Lung (tissue), 12 donors: ENCODE data around the gene EGLN3. TPM values are rescaled to one million over a fixed set of nuclear protein-coding genes. Genes with fewer than 3 reads are reported as not detected.

ENCODE experiments used
- ATAC-seq: fragments of 200-7000 bp; cut with Tn5 transposase; one replicate; pipeline ENCODE4 v1.9.1; 2020; ENCODE audit warnings: moderate number of reproducible peaks; ENCODE audit not compliant: insufficient read depth, low FRiP score
- DNase-seq, 3 donors: peaks; one replicate each; pipeline ENCODE4 v3.0.0-alpha.2; 2013 to 2017
- H3K27ac ChIP-seq, 2 donors: one replicate each; pipeline ENCODE4 v1.5.1; 2013; ENCODE audit warnings: mild to moderate bottlenecking in 2 of 2, moderate library complexity in 2 of 2, control low read depth in 1 of 2, inconsistent platforms in 1 of 2, low read depth in 1 of 2, low read length in 1 of 2
- H3K27me3 ChIP-seq, 3 donors: one replicate each; pipeline ENCODE4 v1.5.1; 2013; ENCODE audit warnings: low read length in 2 of 3; ENCODE audit not compliant: control insufficient read depth in 3 of 3, insufficient read depth in 3 of 3
- H3K36me3 ChIP-seq, 4 donors: one replicate each; pipeline ENCODE4 v1.5.1; 2013; ENCODE audit warnings: low read length in 4 of 4, mild to moderate bottlenecking in 1 of 4, moderate library complexity in 1 of 4; ENCODE audit not compliant: control insufficient read depth in 4 of 4, insufficient read depth in 4 of 4
- H3K4me1 ChIP-seq, 5 donors: one replicate each; pipeline ENCODE4 v1.5.1; 2013; ENCODE audit warnings: low read length in 5 of 5, mild to moderate bottlenecking in 2 of 5, moderate library complexity in 1 of 5; ENCODE audit not compliant: control insufficient read depth in 5 of 5, insufficient read depth in 5 of 5
- H3K4me3 ChIP-seq: one replicate; pipeline ENCODE4 v1.5.1; 2013; ENCODE audit warnings: mild to moderate bottlenecking, control low read depth, moderate library complexity
- H3K9ac ChIP-seq, 2 donors: one replicate each; pipeline ENCODE4 v1.5.1; 2013; ENCODE audit warnings: low read length in 2 of 2, control low read depth in 1 of 2; ENCODE audit not compliant: insufficient read depth in 1 of 2
- H3K9me3 ChIP-seq, 4 donors: one replicate each; pipeline ENCODE4 v1.5.1; 2013; ENCODE audit warnings: low read length in 3 of 4, mild to moderate bottlenecking in 1 of 4, moderate library complexity in 1 of 4; ENCODE audit not compliant: control insufficient read depth in 4 of 4, insufficient read depth in 3 of 4
- WGBS, 2 donors: extraction: QIAGEN DNeasy Blood & Tissue Kit; methylation state at CpG; one replicate each; pipeline ENCODE4 v1.1.7; 2013; 5-methylcytosine and 5-hydroxymethylcytosine counted together
- polyA plus RNA-seq, 2 donors: library from polyadenylated mRNA; stranded (reverse); fragments of 200-250 nt; gene quantifications; one replicate each; pipeline ENCODE4 v1.2.1, GENCODE V29; 2013
- total RNA-seq, 2 donors: library from RNA; depleted of rRNA in 1 of 2; stranded (reverse); fragments of >200 nt in 1 of 2; gene quantifications; one replicate each; pipeline ENCODE4 v1.2.1, GENCODE V29; 2014 to 2021
- TF ChIP-seq, protein P1 (sequence below): IDR thresholded peaks from 2 replicates; pipeline ENCODE4 v1.5.1; 2012; ENCODE audit warnings: mild to moderate bottlenecking; ENCODE audit errors: control extremely low read depth, extremely low read depth
- donor health status: control.
- donor health status: control.
- donor health status: Bipolar disorder and iron deficiency.
- donor health status: healthy.
- donor health status: DM: yes; HTN: yes; CAD: no.

Gene EGLN3
- total and polyA plus RNA-seq, 4 donors, result 2.6 to 80.6 (median 6.2) TPM

DNA sequence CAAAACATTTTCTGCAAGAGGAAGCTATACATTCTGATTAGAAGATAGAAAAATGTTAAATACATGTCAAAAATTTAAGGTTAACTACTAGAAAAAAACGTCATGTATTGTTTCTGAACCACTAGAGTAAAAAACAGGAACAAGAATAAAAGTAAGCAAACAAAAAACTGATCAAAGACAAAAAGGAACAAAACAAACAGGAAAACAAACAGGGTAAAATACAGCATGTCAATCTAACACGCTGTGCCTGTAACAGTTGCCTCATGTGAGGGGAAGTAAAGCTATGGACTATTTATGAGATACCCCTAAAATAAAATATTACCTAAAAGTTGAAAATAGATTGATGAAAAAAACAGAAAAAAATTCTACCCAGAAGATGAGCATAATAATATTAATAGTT is 43.9 kb downstream of the EGLN3 start:
- Histone ChIP-seq H3K36me3 (no peaks in the 10 kb centered on the region), H3K27me3 (no peaks in the 10 kb centered on the region), H3K27ac (no peak overlapping the region), H3K4me3 (no peak overlapping the region), H3K9me3 (no peaks in the 10 kb centered on the region), H3K4me1 (peaks cover 0 to 5% (median 0%) of the 10 kb centered on the region in 5 donors), H3K9ac (no peak overlapping the region)
- 29 to 43% methylated on average over 2 of the region's 2 CpGs for WGBS, 2 donors
- ATAC-seq (no peak), DNase-seq (no peak)
- TF ChIP-seq, protein P1, sequence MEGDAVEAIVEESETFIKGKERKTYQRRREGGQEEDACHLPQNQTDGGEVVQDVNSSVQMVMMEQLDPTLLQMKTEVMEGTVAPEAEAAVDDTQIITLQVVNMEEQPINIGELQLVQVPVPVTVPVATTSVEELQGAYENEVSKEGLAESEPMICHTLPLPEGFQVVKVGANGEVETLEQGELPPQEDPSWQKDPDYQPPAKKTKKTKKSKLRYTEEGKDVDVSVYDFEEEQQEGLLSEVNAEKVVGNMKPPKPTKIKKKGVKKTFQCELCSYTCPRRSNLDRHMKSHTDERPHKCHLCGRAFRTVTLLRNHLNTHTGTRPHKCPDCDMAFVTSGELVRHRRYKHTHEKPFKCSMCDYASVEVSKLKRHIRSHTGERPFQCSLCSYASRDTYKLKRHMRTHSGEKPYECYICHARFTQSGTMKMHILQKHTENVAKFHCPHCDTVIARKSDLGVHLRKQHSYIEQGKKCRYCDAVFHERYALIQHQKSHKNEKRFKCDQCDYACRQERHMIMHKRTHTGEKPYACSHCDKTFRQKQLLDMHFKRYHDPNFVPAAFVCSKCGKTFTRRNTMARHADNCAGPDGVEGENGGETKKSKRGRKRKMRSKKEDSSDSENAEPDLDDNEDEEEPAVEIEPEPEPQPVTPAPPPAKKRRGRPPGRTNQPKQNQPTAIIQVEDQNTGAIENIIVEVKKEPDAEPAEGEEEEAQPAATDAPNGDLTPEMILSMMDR, result no peak

DNA sequence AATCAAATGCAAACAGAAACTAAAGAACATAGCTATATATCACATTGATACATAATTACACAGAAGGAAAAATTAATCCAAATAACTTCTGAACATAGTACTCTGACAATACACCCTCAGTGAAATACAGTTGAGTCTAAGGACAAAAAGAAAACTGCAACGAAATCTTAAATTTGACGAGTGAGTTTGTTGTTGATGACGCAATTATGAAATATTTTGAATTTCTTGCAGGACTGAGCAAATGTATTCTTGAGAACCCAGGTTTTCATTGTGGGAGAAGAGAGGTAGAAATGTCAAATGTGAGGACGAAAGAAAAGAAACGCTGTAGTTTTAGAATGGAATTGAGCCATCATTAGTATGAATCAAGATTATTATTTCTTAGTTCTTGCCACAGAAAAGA is 46.3 kb downstream of the EGLN3 start:
- TF ChIP-seq, protein P1, result no peak
- Histone ChIP-seq H3K27ac (no peak overlapping the region), H3K9ac (no peak overlapping the region), H3K36me3 (no peaks in the 10 kb centered on the region), H3K4me3 (no peak overlapping the region), H3K9me3 (peaks cover 0 to 2% (median 0%) of the 10 kb centered on the region in 4 donors), H3K27me3 (no peaks in the 10 kb centered on the region), H3K4me1 (peaks cover 0 to 3% (median 0%) of the 10 kb centered on the region in 5 donors)
- DNase-seq, result no peak
- ATAC-seq, result no peak
- WGBS, 2 donors, result 90 to 94% methylated on average over 5 of the region's 5 CpGs

DNA sequence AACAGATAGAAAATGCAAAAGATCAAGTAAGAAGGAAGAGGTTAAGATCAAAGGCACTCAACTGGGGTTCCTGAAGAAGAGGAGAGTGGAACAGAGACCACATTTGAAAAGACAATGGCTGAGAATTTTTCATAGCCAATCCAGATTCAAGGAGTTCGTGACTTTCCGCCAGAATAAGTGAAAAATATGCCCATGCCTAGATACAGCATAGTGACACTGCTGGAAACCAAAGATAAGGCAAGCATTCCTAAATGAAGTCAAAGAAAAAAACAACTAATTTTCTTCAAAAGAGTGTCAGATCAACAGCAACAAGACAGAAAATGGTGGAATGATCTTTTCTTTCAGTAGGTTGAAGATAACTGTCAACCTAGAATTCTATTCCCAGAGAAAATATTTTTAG is 47.5 kb downstream of the EGLN3 start:
- ATAC-seq (no peak), DNase-seq (no peak)
- Histone ChIP-seq H3K4me1 (no peaks in the 10 kb centered on the region), H3K36me3 (no peaks in the 10 kb centered on the region), H3K9ac (no peak overlapping the region), H3K9me3 (peaks cover 0 to 2% (median 0%) of the 10 kb centered on the region in 4 donors), H3K27ac (no peak overlapping the region), H3K4me3 (no peak overlapping the region), H3K27me3 (no peaks in the 10 kb centered on the region)
- TF ChIP-seq, protein P1, result no peak
- WGBS, 2 donors, result 86 to 96% methylated on average over 2 of the region's 2 CpGs

DNA sequence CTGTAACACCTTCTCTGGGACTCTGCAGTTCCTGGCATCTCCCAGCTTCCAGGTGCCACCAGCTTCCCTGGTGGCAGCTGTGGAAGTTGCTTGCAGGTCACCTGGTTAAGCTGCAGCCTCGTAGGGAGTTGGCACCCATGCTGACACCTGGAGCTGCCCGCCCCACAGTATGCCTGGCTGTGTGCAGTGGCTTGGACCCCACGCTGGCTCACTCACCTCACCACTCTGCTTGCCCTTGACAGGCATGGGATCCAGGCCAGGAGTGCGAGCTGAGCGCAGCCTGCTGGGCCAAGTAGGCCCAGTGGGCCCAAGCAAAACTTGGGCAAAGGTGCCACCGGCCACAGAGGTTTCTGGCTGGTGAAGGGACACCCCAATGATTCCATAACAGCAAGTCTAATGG is 48.5 kb downstream of the EGLN3 start:
- ATAC-seq (no peak), DNase-seq (no peak)
- H3K27me3 ChIP-seq, result no peaks in the 10 kb centered on the region
- no peak overlapping the region for H3K4me3 ChIP-seq
- H3K9me3 ChIP-seq, result peaks cover 0 to 2% (median 0%) of the 10 kb centered on the region in 4 donors
- H3K27ac ChIP-seq, result no peak overlapping the region
- H3K9ac ChIP-seq, result no peak overlapping the region
- 96 to 97% methylated on average over 6 of the region's 6 CpGs for WGBS, 2 donors
- TF ChIP-seq, protein P1, result no peak
- no peaks in the 10 kb centered on the region for H3K36me3 ChIP-seq
- H3K4me1 ChIP-seq, result peaks cover 0 to 1% (median 0%) of the 10 kb centered on the region in 5 donors
